ENCODE measurements around the gene AKAP6.

DNA sequence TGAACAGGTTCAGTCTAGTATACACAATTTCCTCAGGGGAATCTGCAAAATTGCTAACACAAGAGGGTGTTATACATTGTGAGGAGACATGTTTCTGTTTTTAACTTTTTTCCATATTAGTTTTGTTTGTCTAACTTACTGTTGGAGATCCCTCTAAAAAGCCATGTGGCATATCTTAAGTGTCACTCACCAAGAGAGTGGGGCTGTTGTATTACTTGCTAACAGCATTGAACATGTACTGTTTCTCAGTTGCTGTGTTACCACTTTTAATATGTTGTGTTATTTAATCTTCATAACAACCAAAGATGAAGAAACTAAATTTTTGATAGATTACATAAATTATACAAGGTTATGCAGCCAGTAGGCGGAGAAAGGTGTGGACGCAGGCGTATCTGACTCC, 455.3 kb downstream of the AKAP6 start:
- TF ChIP-seq, protein P1, sequence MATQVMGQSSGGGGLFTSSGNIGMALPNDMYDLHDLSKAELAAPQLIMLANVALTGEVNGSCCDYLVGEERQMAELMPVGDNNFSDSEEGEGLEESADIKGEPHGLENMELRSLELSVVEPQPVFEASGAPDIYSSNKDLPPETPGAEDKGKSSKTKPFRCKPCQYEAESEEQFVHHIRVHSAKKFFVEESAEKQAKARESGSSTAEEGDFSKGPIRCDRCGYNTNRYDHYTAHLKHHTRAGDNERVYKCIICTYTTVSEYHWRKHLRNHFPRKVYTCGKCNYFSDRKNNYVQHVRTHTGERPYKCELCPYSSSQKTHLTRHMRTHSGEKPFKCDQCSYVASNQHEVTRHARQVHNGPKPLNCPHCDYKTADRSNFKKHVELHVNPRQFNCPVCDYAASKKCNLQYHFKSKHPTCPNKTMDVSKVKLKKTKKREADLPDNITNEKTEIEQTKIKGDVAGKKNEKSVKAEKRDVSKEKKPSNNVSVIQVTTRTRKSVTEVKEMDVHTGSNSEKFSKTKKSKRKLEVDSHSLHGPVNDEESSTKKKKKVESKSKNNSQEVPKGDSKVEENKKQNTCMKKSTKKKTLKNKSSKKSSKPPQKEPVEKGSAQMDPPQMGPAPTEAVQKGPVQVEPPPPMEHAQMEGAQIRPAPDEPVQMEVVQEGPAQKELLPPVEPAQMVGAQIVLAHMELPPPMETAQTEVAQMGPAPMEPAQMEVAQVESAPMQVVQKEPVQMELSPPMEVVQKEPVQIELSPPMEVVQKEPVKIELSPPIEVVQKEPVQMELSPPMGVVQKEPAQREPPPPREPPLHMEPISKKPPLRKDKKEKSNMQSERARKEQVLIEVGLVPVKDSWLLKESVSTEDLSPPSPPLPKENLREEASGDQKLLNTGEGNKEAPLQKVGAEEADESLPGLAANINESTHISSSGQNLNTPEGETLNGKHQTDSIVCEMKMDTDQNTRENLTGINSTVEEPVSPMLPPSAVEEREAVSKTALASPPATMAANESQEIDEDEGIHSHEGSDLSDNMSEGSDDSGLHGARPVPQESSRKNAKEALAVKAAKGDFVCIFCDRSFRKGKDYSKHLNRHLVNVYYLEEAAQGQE (IDR thresholded peaks at IDR 0.05), result no peak
- TF ChIP-seq SP1 (IDR thresholded peaks at IDR 0.05), result no peak
- TF ChIP-seq GABPA (IDR thresholded peaks at IDR 0.05 in 1 of 2, conservative IDR thresholded peaks at IDR 0.05 in 1 of 2), result no peak
- TF ChIP-seq YY1 (IDR thresholded peaks at IDR 0.05), result no peak
- no peak for TF ChIP-seq JUND (IDR thresholded peaks at IDR 0.05)
